HEK293 (cell line): ENCODE data around the gene MUS81.

Experiments used
- CTCF ChIA-PET: fragments of 350-600 bp; formaldehyde crosslinking; extraction: SDS; loops from one replicate; lab custom pipeline; 2021; ENCODE audit warnings: antibody characterized with exemption; lab: Yijun Ruan, JAX
- POLR2A ChIA-PET: fragments of 300-600 bp; formaldehyde crosslinking; extraction: SDS; loops from one replicate; lab custom pipeline; 2020; ENCODE audit warnings: antibody characterized with exemption, inconsistent platforms; lab: Yijun Ruan, JAX
- H3K27ac ChIP-seq: fragments of 200-500 bp; sonication (Bioruptor generic); 2 replicates; pipeline ENCODE4 v1.5.1; 2014; ENCODE audit warnings: low read depth, low read length, control low read depth, inconsistent platforms; ENCODE audit errors: extremely low read depth
- H3K36me3 ChIP-seq, 2 experiments: fragments of 200-500 bp in 1 of 2; sonication (Bioruptor generic) in 1 of 2; 1 replicate in 1 of 2; 2 replicates in 1 of 2; pipeline ENCODE4 v1.5.1; 2014 to 2017; ENCODE audit warnings: inconsistent platforms in 2 of 2, low read length in 2 of 2; ENCODE audit not compliant: control insufficient read depth in 2 of 2, insufficient read depth in 1 of 2
- H3K4me1 ChIP-seq: fragments of 200-500 bp; sonication (Bioruptor generic); 2 replicates; pipeline ENCODE4 v1.5.1; 2014; ENCODE audit warnings: mild to moderate bottlenecking, low read length, inconsistent platforms; ENCODE audit not compliant: control insufficient read depth, insufficient read depth
- H3K4me3 ChIP-seq: 2 replicates; pipeline ENCODE4 v1.5.1; 2011; ENCODE audit warnings: low read depth, mild to moderate bottlenecking, control low read depth, low read length, moderate library complexity
- H3K9me3 ChIP-seq: fragments of 200-500 bp; sonication (Bioruptor generic); 2 replicates; pipeline ENCODE4 v1.5.1; 2014; ENCODE audit warnings: low read depth, low read length, inconsistent platforms; ENCODE audit not compliant: control insufficient read depth, insufficient read depth
- EGR2 ChIP-seq: fragments of 450-650 bp; formaldehyde crosslinking; IDR thresholded peaks from 2 replicates; pipeline ENCODE4 v1.5.1; 2016; ENCODE audit warnings: low read depth, missing biosample characterization, missing genetic modification characterization
- FEZF1 ChIP-seq: fragments of 450-650 bp; formaldehyde crosslinking; IDR thresholded peaks from 2 replicates; pipeline ENCODE4 v1.5.1; 2016; ENCODE audit warnings: missing biosample characterization, missing genetic modification characterization
- KLF1 ChIP-seq: fragments of 450-650 bp; formaldehyde crosslinking; IDR thresholded peaks from 2 replicates; pipeline ENCODE4 v1.5.1; 2016; ENCODE audit warnings: missing biosample characterization, missing genetic modification characterization
- KLF16 ChIP-seq: fragments of 450-650 bp; formaldehyde crosslinking; IDR thresholded peaks from 2 replicates; pipeline ENCODE4 v1.5.1; 2017; ENCODE audit warnings: missing biosample characterization, missing genetic modification characterization
- MYNN ChIP-seq: fragments of 450-650 bp; formaldehyde crosslinking; IDR thresholded peaks from 2 replicates; pipeline ENCODE4 v1.5.1; 2016; ENCODE audit warnings: missing biosample characterization, missing genetic modification characterization, borderline replicate concordance
- SP7 ChIP-seq: fragments of 450-650 bp; formaldehyde crosslinking; IDR thresholded peaks from 2 replicates; pipeline ENCODE4 v1.5.1; 2016; ENCODE audit warnings: missing biosample characterization, missing genetic modification characterization
- ZBTB20 ChIP-seq: fragments of 450-650 bp; formaldehyde crosslinking; IDR thresholded peaks from 2 replicates; pipeline ENCODE4 v1.5.1; 2016; ENCODE audit warnings: missing biosample characterization, missing genetic modification characterization
- ZFP41 ChIP-seq: fragments of 450-650 bp; formaldehyde crosslinking; IDR thresholded peaks from 2 replicates; pipeline ENCODE4 v1.5.1; 2016; ENCODE audit warnings: missing biosample characterization, missing genetic modification characterization, borderline replicate concordance
- ZIC2 ChIP-seq: fragments of 450-650 bp; formaldehyde crosslinking; IDR thresholded peaks from 2 replicates; pipeline ENCODE4 v1.5.1; 2016; ENCODE audit warnings: missing biosample characterization, missing genetic modification characterization
- ZNF10 ChIP-seq: fragments of 450-650 bp; formaldehyde crosslinking; IDR thresholded peaks from 2 replicates; pipeline ENCODE4 v1.5.1; 2017; ENCODE audit warnings: missing biosample characterization, missing genetic modification characterization
- ZNF2 ChIP-seq: fragments of 450-650 bp; formaldehyde crosslinking; IDR thresholded peaks from 2 replicates; pipeline ENCODE4 v1.5.1; 2016; ENCODE audit warnings: missing biosample characterization, missing genetic modification characterization
- ZNF423 ChIP-seq: fragments of 450-650 bp; formaldehyde crosslinking; IDR thresholded peaks from 2 replicates; pipeline ENCODE4 v1.5.1; 2016; ENCODE audit warnings: missing biosample characterization, missing genetic modification characterization
- ZNF529 ChIP-seq: fragments of 450-650 bp; formaldehyde crosslinking; IDR thresholded peaks from 2 replicates; pipeline ENCODE4 v1.5.1; 2017; ENCODE audit warnings: missing genetic modification characterization, missing biosample characterization; ENCODE audit not compliant: insufficient replicate concordance
- ZNF777 ChIP-seq: fragments of 450-650 bp; formaldehyde crosslinking; IDR thresholded peaks from 2 replicates; pipeline ENCODE4 v1.5.1; 2017; ENCODE audit warnings: missing biosample characterization, missing genetic modification characterization, borderline replicate concordance
- ZNF785 ChIP-seq: fragments of 450-650 bp; formaldehyde crosslinking; IDR thresholded peaks from 2 replicates; pipeline ENCODE4 v1.5.1; 2016; ENCODE audit warnings: missing biosample characterization, missing genetic modification characterization
- ZSCAN16 ChIP-seq: fragments of 450-650 bp; formaldehyde crosslinking; IDR thresholded peaks from 2 replicates; pipeline ENCODE4 v1.5.1; 2016; ENCODE audit warnings: missing biosample characterization, missing genetic modification characterization
- ZSCAN30 ChIP-seq: fragments of 450-650 bp; IDR thresholded peaks from 2 replicates; pipeline ENCODE4 v1.5.1; 2018; ENCODE audit warnings: missing biosample characterization, mild to moderate bottlenecking, missing genetic modification characterization, moderate library complexity
- ZXDB ChIP-seq: fragments of 450-650 bp; formaldehyde crosslinking; IDR thresholded peaks from 2 replicates; pipeline ENCODE4 v1.5.1; 2016; ENCODE audit warnings: missing biosample characterization, missing genetic modification characterization
- TF ChIP-seq, protein P1 (sequence below): fragments of 450-650 bp; formaldehyde crosslinking; IDR thresholded peaks from 2 replicates; pipeline ENCODE4 v1.5.1; 2016; ENCODE audit warnings: missing biosample characterization, missing genetic modification characterization
- TF ChIP-seq, protein P2 (sequence below): fragments of 450-650 bp; formaldehyde crosslinking; IDR thresholded peaks from 2 replicates; pipeline ENCODE4 v1.5.1; 2016; ENCODE audit warnings: missing biosample characterization, missing genetic modification characterization
- TF ChIP-seq, protein P3 (sequence below): fragments of 450-650 bp; formaldehyde crosslinking; conservative IDR thresholded peaks from 2 replicates; pipeline ENCODE4 v1.5.1; 2016; ENCODE audit warnings: low read depth, missing biosample characterization, missing genetic modification characterization
- TF ChIP-seq, protein P4 (sequence below): fragments of 450-650 bp; formaldehyde crosslinking; IDR thresholded peaks from 2 replicates; pipeline ENCODE4 v1.5.1; 2016; ENCODE audit warnings: missing biosample characterization, missing genetic modification characterization
- TF ChIP-seq, protein P5 (sequence below): fragments of 450-650 bp; formaldehyde crosslinking; optimal IDR thresholded peaks from 2 replicates; pipeline ENCODE3; 2016; ENCODE audit warnings: missing biosample characterization, mild to moderate bottlenecking, missing genetic modification characterization

MUS81 gene, protein sequence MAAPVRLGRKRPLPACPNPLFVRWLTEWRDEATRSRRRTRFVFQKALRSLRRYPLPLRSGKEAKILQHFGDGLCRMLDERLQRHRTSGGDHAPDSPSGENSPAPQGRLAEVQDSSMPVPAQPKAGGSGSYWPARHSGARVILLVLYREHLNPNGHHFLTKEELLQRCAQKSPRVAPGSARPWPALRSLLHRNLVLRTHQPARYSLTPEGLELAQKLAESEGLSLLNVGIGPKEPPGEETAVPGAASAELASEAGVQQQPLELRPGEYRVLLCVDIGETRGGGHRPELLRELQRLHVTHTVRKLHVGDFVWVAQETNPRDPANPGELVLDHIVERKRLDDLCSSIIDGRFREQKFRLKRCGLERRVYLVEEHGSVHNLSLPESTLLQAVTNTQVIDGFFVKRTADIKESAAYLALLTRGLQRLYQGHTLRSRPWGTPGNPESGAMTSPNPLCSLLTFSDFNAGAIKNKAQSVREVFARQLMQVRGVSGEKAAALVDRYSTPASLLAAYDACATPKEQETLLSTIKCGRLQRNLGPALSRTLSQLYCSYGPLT

DNA sequence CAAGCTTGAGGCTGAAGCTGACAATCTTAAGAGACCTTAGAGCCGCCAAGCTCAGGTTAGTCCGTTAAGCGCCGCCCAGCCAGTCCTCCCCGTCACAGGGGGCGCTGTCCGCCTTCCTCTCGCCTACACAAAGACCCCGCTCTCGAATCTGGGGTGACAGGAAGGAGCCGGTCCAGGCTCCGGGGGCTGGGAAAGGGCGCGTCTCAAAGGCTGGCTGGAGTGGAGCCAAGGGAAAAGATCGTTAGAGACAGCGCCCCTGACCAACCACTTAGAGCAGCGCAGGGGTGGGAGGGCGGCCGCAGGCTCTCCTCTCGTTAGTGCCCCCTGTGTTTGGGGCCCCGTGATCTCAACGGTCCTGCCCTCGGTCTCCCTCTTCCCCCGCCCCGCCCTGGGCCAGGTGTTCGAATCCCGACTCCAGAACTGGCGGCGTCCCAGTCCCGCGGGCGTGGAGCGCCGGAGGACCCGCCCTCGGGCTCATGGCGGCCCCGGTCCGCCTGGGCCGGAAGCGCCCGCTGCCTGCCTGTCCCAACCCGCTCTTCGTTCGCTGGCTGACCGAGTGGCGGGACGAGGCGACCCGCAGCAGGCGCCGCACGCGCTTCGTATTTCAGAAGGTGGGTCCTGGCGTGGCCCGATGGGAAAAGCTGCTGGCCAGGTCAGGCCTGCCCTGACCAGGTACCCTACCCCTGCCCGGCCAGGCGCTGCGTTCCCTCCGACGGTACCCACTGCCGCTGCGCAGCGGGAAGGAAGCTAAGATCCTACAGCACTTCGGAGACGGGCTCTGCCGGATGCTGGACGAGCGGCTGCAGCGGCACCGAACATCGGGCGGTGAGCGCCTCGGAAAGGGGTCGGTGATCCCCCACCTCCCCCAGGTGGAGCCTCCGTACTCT is at the start of gene MUS81:
TSS of gene MUS81 (plus strand) at position 156 of the 887 bp plus-strand sequence. CDS start at position 477, 321 bp downstream.
- peak within 1 kb of the TSS; percentile 94 for H3K4me3 ChIP-seq
- H3K36me3 ChIP-seq, result peaks cover 0 to 54% of the 10 kb centered on the region in 2 experiments; a peak in 1 of 3 replicates
- CTCF ChIA-PET, result interaction anchor here (0.5 to 6.3 kb wide), 46 partner anchors 9 to 246 kb away, joined by 3 to 118 read pairs (median 4); partner anchors contain the start of genes CCDC85B, FIBP, KAT5 and TSGA10IP
- H3K4me1 ChIP-seq, result peaks cover 4% of the 10 kb centered on the region; the same call in 1 of the 2 replicates
- POLR2A ChIA-PET, result interaction anchor here (0.7 to 6.5 kb wide), 25 partner anchors 9 to 407 kb away, joined by 3 to 121 read pairs (median 5); partner anchors contain the start of genes CCDC85B, FIBP, KAT5 and MAP3K11
- H3K9me3 ChIP-seq, result no peaks in the 10 kb centered on the region
- H3K27ac ChIP-seq, result peak within 1 kb of the TSS; percentile 92
- TF ChIP-seq ZSCAN30 (tag by site-specific recombination) (peak; percentile 68), ZNF10 (tag by site-specific recombination) (0 out of 2 replicates have a peak, but pooled peaks have one; percentile 28), SP7 (tag by site-specific recombination) (peak; percentile 29; the same call in 1 of the 2 replicates), ZIC2 (tag by site-specific recombination) (0 out of 2 replicates have a peak, but pooled peaks have one; percentile 4), ZNF777 (tag by site-specific recombination) (peak; percentile 59; the same call in 1 of the 2 replicates), ZXDB (tag by site-specific recombination) (peak; percentile 94), KLF16 (tag by site-specific recombination) (peak; percentile 47; the same call in 1 of the 2 replicates), ZNF423 (tag by site-specific recombination) (0 out of 2 replicates have a peak, but pooled peaks have one; percentile 6), FEZF1 (tag by site-specific recombination) (peak; percentile 58), ZNF785 (no peak), ZFP41 (no peak), ZNF2 (tag by site-specific recombination) (peak; percentile 31; the same call in 1 of the 2 replicates), ZBTB20 (tag by site-specific recombination) (peak; percentile 88), EGR2 (tag by site-specific recombination) (peak; percentile 76), ZSCAN16 (tag by site-specific recombination) (no peak), MYNN (no peak), KLF1 (tag by site-specific recombination) (peak; percentile 84), ZNF529 (tag by site-specific recombination) (no peak)
- TF ChIP-seq, protein P1, sequence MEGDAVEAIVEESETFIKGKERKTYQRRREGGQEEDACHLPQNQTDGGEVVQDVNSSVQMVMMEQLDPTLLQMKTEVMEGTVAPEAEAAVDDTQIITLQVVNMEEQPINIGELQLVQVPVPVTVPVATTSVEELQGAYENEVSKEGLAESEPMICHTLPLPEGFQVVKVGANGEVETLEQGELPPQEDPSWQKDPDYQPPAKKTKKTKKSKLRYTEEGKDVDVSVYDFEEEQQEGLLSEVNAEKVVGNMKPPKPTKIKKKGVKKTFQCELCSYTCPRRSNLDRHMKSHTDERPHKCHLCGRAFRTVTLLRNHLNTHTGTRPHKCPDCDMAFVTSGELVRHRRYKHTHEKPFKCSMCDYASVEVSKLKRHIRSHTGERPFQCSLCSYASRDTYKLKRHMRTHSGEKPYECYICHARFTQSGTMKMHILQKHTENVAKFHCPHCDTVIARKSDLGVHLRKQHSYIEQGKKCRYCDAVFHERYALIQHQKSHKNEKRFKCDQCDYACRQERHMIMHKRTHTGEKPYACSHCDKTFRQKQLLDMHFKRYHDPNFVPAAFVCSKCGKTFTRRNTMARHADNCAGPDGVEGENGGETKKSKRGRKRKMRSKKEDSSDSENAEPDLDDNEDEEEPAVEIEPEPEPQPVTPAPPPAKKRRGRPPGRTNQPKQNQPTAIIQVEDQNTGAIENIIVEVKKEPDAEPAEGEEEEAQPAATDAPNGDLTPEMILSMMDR (tag by site-specific recombination), result peak; percentile 94
- TF ChIP-seq, protein P2, sequence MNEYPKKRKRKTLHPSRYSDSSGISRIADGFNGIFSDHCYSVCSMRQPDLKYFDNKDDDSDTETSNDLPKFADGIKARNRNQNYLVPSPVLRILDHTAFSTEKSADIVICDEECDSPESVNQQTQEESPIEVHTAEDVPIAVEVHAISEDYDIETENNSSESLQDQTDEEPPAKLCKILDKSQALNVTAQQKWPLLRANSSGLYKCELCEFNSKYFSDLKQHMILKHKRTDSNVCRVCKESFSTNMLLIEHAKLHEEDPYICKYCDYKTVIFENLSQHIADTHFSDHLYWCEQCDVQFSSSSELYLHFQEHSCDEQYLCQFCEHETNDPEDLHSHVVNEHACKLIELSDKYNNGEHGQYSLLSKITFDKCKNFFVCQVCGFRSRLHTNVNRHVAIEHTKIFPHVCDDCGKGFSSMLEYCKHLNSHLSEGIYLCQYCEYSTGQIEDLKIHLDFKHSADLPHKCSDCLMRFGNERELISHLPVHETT (tag by site-specific recombination), result peak; percentile 70; the same call in 1 of the 2 replicates
- TF ChIP-seq, protein P3, sequence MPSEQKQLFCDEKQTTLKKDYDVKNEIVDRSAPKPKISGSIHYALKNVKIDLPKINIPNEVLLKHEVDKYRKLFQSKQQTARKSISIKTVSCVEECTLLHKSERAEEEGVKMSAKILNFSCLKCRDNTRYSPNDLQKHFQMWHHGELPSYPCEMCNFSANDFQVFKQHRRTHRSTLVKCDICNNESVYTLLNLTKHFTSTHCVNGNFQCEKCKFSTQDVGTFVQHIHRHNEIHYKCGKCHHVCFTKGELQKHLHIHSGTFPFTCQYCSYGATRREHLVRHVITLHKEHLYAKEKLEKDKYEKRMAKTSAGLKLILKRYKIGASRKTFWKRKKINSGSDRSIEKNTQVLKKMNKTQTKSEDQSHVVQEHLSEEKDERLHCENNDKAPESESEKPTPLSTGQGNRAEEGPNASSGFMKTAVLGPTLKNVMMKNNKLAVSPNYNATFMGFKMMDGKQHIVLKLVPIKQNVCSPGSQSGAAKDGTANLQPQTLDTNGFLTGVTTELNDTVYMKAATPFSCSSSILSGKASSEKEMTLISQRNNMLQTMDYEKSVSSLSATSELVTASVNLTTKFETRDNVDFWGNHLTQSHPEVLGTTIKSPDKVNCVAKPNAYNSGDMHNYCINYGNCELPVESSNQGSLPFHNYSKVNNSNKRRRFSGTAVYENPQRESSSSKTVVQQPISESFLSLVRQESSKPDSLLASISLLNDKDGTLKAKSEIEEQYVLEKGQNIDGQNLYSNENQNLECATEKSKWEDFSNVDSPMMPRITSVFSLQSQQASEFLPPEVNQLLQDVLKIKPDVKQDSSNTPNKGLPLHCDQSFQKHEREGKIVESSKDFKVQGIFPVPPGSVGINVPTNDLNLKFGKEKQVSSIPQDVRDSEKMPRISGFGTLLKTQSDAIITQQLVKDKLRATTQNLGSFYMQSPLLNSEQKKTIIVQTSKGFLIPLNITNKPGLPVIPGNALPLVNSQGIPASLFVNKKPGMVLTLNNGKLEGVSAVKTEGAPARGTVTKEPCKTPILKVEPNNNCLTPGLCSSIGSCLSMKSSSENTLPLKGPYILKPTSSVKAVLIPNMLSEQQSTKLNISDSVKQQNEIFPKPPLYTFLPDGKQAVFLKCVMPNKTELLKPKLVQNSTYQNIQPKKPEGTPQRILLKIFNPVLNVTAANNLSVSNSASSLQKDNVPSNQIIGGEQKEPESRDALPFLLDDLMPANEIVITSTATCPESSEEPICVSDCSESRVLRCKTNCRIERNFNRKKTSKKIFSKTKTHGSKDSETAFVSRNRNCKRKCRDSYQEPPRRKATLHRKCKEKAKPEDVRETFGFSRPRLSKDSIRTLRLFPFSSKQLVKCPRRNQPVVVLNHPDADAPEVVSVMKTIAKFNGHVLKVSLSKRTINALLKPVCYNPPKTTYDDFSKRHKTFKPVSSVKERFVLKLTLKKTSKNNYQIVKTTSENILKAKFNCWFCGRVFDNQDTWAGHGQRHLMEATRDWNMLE (tag by site-specific recombination), result peak; percentile 63
- TF ChIP-seq, protein P4, sequence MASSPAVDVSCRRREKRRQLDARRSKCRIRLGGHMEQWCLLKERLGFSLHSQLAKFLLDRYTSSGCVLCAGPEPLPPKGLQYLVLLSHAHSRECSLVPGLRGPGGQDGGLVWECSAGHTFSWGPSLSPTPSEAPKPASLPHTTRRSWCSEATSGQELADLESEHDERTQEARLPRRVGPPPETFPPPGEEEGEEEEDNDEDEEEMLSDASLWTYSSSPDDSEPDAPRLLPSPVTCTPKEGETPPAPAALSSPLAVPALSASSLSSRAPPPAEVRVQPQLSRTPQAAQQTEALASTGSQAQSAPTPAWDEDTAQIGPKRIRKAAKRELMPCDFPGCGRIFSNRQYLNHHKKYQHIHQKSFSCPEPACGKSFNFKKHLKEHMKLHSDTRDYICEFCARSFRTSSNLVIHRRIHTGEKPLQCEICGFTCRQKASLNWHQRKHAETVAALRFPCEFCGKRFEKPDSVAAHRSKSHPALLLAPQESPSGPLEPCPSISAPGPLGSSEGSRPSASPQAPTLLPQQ, result peak; percentile 33; the same call in 1 of the 2 replicates
- TF ChIP-seq, protein P5, sequence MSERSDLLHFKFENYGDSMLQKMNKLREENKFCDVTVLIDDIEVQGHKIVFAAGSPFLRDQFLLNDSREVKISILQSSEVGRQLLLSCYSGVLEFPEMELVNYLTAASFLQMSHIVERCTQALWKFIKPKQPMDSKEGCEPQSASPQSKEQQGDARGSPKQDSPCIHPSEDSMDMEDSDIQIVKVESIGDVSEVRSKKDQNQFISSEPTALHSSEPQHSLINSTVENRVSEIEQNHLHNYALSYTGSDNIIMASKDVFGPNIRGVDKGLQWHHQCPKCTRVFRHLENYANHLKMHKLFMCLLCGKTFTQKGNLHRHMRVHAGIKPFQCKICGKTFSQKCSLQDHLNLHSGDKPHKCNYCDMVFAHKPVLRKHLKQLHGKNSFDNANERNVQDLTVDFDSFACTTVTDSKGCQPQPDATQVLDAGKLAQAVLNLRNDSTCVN (tag by site-specific recombination), result peak; percentile 51
